ENCODE measurements around the gene SLC9A6. TPM values are rescaled to one million over a fixed set of nuclear protein-coding genes. Genes with fewer than 3 reads are reported as not detected.
"Not testable (repeated sequence)": the region's sequence is repeated elsewhere in the genome, so short reads cannot be mapped to it uniquely, and the experiment has no call there.

Gene SLC9A6
- total RNA-seq, 1 donor from 2014 or later = 15.8 TPM

DNA sequence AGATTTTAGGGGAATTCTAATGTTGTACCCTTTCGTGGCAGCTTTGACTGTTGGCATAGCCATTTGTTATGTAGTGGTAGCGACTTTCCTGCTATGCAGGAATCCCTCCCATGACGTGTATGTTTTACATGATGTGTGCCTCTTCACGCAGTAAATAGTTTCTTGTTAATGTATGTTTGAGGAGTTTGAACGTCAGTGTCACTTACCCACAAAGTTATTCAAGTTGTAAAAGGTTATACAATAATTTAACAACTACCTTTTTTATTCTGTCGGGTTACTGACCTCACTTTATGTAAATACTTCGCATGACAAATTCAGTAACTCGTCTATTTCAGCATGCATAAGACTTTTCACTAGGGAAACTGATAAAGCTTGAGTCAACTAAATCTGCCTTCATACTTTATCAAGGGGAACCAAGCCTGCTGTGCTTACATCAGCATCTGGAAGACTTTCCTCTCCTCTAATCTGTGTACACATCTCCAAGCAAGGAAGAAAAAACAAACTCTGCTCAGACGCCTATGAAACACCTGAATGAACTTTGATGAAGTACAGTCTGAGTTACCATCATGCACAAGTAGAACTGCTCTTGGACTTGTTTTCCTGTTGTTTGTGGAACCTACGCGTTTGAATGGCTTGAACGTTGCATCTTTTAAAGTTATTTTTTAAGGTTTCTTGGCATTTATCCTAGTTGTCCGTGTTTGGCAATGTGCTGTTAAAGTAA is 61.2 kb downstream of the SLC9A6 start:
- no peak for DNase-seq (ENCODE audit: extremely low spot score, unreplicated experiment)
- Mint-ChIP-seq H3K36me3 (no peaks in the 10 kb centered on the region), H3K27me3 (no peaks in the 10 kb centered on the region), H3K4me1 (ENCODE audit: unreplicated experiment) (no peaks in the 10 kb centered on the region), H3K9me3 (peaks cover 11% of the 10 kb centered on the region), H3K4me3 (no peak overlapping the region), H3K27ac (no peak overlapping the region)
- TF ChIP-seq, protein P1, sequence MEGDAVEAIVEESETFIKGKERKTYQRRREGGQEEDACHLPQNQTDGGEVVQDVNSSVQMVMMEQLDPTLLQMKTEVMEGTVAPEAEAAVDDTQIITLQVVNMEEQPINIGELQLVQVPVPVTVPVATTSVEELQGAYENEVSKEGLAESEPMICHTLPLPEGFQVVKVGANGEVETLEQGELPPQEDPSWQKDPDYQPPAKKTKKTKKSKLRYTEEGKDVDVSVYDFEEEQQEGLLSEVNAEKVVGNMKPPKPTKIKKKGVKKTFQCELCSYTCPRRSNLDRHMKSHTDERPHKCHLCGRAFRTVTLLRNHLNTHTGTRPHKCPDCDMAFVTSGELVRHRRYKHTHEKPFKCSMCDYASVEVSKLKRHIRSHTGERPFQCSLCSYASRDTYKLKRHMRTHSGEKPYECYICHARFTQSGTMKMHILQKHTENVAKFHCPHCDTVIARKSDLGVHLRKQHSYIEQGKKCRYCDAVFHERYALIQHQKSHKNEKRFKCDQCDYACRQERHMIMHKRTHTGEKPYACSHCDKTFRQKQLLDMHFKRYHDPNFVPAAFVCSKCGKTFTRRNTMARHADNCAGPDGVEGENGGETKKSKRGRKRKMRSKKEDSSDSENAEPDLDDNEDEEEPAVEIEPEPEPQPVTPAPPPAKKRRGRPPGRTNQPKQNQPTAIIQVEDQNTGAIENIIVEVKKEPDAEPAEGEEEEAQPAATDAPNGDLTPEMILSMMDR (conservative IDR thresholded peaks at IDR 0.05) = no peak

DNA sequence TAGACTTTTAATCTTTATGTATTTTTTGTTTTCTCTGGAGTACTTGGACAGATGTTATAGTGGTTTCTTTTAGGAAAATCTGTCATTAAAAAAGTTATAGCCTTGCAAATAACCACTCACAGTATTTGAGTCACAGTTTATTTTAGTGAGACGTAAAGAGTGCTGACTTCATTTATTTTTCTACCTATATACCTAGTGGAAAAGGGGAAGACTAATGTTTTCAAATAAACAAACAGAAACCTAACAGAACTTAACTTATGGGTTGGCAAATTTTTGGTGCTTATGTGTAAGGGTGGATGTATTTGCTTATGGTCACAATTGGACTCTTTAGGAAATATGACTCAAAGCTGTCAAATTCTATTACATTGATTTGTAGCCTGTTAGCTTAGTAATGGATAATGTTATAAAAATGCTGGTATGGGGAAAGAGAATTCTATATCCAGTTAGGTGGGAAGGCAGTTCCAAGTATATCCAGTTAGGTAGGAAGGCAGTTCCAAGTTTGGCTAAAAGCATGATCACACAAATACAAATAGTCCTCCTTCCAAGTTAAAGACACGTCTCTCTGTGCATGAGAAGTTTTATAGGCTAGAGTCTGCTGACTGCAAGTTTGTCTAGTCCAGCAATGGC is 61.9 kb downstream of the SLC9A6 start:
- H3K4me1 Mint-ChIP-seq (ENCODE audit: unreplicated experiment) = no peaks in the 10 kb centered on the region
- TF ChIP-seq, protein P1 (conservative IDR thresholded peaks at IDR 0.05) = no peak
- no peak for DNase-seq (ENCODE audit: extremely low spot score, unreplicated experiment)
- no peak overlapping the region for H3K27ac Mint-ChIP-seq
- peaks cover 11% of the 10 kb centered on the region for H3K9me3 Mint-ChIP-seq
- no peaks in the 10 kb centered on the region for H3K36me3 Mint-ChIP-seq
- H3K27me3 Mint-ChIP-seq = no peaks in the 10 kb centered on the region
- no peak overlapping the region for H3K4me3 Mint-ChIP-seq

DNA sequence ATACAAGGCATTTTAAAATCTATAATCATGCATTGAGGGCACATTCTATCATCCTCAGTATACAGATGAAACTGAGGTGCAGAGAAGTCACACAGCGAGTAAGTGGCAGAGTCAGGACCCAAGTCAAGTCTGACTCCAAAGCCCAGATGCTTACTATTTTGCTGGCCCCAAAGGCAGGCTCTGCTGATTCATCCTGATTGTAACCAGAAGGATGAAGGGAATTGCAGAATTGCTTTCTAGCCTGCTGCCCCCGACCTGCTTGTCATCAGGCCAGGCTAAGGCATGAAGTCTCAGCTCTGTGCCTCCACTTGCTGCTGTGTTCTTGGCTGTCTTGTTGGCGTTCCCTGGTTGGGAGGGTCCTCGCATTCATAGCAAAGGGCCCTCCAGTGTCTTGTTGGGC is 62.7 kb downstream of the SLC9A6 start:
- H3K9me3 Mint-ChIP-seq = peaks cover 11% of the 10 kb centered on the region
- no peak overlapping the region for H3K27ac Mint-ChIP-seq
- TF ChIP-seq, protein P1 (conservative IDR thresholded peaks at IDR 0.05) = no peak
- no peak for DNase-seq (ENCODE audit: extremely low spot score, unreplicated experiment)
- no peaks in the 10 kb centered on the region for H3K4me1 Mint-ChIP-seq (ENCODE audit: unreplicated experiment)
- no peak overlapping the region for H3K4me3 Mint-ChIP-seq
- H3K27me3 Mint-ChIP-seq = no peaks in the 10 kb centered on the region
- H3K36me3 Mint-ChIP-seq = no peaks in the 10 kb centered on the region

DNA sequence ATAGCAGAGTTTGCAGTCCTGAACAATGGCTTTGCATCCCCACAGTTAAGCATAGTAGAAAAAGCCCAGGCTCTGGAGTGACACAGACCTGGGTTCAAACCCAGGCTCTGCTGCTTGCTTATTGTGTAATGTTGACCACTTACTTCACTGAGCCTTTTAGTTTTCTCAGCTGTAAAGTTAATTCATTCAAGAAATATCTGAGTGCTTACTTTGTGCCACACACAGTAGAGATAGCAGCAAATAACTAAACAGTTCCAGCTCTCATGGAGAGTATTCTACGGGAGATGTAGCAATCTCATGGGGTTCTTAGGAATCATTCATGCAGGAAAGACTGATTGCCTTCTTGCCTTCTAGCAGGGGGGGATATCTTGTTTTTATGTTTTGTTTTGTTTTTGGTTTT is 63.2 kb downstream of the SLC9A6 start:
- Mint-ChIP-seq H3K9me3 (peaks cover 11% of the 10 kb centered on the region), H3K27me3 (no peaks in the 10 kb centered on the region), H3K27ac (no peak overlapping the region), H3K4me3 (no peak overlapping the region), H3K36me3 (no peaks in the 10 kb centered on the region), H3K4me1 (ENCODE audit: unreplicated experiment) (no peaks in the 10 kb centered on the region)
- TF ChIP-seq, protein P1 (conservative IDR thresholded peaks at IDR 0.05) = no peak
- no peak for DNase-seq (ENCODE audit: extremely low spot score, unreplicated experiment)

DNA sequence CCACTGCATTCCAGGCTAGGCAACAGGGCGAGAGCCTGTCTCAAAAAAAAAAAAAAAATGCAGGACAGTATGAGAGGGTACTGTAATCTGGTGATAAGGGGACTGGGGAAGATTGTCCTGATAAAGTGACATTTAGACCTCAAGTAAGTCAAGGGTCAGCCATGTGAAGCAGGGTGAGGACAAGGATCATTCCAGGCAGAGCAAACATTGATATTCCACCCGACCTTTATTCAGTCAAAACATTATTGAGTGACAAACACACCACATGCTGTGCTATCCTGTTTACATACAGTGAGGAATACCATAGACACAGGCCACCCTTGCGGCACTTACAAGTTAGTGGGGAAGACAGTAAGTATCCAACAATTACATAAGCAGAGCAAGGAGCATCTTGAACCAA is 64.4 kb downstream of the SLC9A6 start:
- no peak for DNase-seq (ENCODE audit: extremely low spot score, unreplicated experiment)
- Mint-ChIP-seq H3K4me1 (ENCODE audit: unreplicated experiment) (no peaks in the 10 kb centered on the region), H3K27ac (no peak overlapping the region), H3K4me3 (no peak overlapping the region), H3K36me3 (no peaks in the 10 kb centered on the region), H3K9me3 (peaks cover 11% of the 10 kb centered on the region), H3K27me3 (no peaks in the 10 kb centered on the region)
- TF ChIP-seq, protein P1 (conservative IDR thresholded peaks at IDR 0.05) = no peak

DNA sequence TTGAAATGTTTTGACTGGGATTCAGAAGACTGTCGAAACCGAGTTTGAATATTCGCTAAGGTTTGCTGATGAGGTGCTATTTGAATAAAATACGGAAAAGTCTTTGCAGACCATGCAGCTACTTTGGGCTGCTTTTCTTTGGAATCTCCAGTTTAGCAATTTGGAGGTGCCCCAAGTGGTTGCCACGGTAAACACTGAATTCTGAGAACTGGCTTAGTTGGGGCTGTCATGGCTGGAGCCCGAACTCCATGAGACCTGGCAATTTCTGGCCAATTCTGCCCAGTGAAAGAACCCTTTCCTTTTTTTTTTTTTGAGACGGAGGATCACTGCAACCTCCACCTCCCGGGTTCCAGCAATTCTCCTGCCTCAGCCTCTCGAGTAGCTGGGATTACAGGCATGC is 65.6 kb downstream of the SLC9A6 start:
- H3K27ac Mint-ChIP-seq; H3K4me1 Mint-ChIP-seq (ENCODE audit: unreplicated experiment); H3K36me3 Mint-ChIP-seq; H3K27me3 Mint-ChIP-seq; DNase-seq (ENCODE audit: extremely low spot score, unreplicated experiment); H3K4me3 Mint-ChIP-seq: not testable (repeated sequence)
- H3K9me3 Mint-ChIP-seq = peaks cover 11% of the 10 kb centered on the region
